Measurements from ENCODE around the gene MAP1LC3C.

MAP1LC3C gene

DNA sequence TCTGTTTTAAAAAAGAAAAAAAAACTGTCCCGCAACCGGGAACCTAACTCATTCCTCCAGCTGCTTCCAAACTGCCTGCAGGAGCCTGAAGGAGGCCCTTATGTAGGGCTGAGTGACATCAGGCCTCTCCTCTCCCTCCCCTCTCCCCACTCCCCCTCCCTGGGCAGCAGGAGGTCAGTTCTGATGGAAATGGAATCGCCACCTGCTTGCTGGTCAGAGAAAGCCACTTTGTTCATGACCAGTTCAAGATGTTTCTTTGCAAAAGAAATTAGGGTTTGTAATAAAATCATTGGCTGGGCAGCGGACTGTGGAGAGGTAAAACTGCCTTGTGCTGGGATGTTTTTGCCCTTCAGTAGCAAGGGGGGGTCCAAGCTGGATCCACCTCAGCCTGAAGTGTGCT, at the start of gene MAP1LC3C:
Gene MAP1LC3C, minus strand, starts transcription at position 73 of the 400 bp plus-strand sequence. CDS start 90 bp downstream, outside the sequence.
- no peak for FAIRE-seq

DNA sequence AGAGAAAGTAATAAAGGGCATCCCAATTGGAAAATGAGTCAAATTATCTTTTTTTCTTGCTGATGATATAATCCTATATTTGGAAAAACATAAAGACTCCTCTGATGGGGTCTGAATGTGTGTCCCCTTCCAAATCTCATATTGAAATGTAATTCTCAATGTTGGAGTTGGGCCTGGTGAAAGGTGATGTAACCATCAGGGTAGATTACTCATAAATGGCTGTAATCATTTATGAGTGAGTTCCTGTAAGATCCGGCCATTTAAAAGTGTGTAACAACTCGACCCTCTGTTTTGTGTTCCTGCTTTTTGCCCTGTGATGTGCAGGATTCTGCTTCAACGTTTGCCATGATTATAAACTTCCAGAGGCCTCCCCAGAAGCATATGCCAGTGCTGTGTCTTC, 44.3 kb upstream of the MAP1LC3C start:
- FAIRE-seq, result no peak

DNA sequence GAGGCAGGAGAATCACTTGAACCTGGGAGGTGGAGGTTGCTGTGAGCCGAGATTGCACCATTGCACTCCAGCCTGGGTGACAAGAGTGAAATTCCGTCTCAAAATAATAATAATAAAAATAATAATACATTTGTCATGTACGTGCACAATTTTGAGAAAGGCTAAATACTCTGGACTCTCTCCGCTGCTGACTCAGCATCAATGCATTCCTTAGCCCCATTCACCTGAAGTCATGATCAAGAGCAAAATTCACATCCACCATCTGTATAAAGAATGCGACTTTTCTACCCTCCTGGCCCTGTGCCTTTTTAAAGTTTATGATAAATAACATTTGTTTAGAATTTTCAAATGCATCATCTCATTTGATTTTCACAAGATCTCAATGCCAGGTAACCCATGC, 35.5 kb upstream of the MAP1LC3C start:
- FAIRE-seq, result no peak

DNA sequence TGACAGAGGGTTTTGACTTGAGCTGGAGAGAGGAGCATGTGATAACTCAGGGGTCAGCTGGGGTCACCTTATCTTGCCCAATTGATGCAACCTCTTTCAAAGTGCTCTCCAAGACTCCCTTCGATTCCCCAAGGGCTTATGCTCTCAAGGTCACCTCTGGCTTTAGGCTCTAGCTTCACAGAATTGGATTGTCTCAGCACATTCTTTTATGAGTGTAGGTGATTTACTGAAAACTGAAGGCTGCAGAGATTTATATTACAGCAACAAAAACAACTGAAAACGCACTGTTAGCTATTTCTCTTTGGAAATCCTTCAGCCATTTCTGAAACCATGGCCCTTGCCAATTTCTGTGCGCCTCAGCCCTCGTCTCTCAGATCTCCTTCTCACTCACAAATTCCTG, 34.5 kb upstream of the MAP1LC3C start:
- FAIRE-seq, result no peak

DNA sequence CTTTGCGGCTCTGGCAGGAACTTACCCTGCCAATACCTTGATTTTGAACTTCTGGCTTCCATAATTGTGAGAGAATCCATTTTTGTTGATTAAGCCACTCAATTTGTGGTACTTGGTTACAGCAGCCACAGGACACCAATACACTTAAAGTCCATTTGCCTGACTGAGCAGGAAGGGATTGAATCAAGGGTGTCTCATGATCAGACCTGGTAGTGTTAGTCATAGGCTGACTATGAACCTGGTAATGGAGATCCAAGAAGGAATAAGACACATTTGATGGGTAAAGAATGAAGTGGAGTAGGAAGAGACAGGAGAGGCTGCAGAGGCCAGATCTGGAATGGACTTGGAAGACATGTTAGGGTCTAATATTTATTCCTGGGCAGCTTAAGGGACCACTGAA, 31.2 kb upstream of the MAP1LC3C start:
- no peak for FAIRE-seq

DNA sequence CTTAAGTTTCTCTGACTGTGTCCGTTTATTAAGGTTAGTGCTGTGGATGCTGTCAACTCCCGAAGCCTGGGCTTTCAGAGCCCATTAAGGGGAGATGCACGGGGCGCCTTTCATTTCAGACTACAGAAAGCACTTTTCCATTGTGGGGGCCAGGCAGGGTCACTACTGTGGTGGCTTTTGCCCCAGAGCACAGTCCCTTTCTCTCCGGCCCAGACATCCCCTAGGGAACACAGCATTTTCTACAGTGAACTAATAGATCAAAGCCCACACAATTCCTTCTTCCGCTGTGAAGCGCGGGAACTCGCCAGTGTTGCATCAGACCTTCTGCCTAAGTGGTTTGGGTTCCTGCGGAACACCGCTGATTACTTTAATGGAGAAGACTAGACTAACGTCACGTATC, 26.8 kb upstream of the MAP1LC3C start:
- FAIRE-seq, result no peak

DNA sequence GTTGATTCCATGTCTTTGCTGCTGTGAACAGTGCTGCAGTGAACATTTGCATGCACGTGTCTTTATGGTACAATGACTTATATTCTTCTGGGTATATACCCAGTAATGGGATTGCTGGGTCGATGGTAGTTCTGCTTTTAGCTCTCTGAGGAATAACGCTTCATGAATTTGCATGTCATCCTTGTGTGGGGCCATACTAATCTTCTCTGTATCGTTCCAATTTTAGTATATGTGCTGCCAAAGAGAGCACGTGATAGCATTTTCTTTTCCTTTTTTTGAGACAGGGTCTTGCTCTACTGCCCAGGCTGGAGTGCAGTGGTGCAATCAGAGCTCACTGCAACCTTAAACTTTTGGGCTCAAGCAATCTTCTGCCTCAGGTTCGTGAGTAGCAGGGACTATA, 24.9 kb upstream of the MAP1LC3C start:
- FAIRE-seq, result no peak

DNA sequence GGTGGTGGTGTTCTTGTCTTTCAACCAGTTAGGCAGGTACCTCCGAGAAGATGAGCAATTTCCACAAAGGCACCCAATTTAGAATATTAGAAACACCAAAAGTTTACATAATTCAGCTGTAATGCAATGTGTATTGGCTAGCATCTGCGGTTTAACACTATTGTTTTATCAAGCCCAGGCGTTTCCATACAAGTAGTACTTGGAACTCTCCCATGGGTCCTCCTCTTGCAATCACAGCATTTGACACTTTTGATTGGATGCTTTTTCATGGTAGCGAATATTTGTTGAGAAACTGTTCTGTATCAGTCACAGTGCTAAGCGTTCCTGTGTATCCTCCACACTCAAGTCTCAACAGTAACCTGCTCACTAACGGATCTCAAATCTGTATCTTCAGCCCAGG, 20.1 kb upstream of the MAP1LC3C start:
- no peak for FAIRE-seq

DNA sequence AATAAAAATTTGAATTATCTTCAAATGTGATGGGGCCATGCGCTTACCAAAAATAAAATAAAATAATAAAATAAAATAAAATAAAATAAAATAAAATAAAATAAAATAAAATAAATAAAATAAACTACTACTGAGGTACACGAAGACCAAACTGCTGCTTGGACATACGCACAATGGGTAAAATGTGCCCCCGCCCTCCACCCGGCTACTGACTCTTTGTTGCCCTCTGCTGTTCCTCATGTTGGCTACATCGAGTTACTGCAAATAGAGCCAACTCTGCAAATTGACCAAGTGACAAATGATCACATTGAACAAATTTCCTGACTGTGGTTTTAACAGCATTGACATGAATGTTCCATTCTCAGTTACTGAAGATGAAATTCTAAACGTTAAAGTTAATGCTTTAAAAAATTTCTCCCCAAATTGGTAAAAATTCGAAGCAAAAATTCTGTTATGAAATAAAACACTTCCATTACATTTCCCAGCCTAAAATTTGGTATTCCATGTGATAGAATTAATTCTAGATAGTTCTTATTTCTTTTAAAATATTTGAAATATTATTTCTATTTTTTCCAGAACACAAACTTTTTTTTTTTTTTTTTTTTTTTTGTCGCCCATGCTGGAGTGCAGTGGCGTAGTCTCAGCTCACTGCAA, 18.8 kb upstream of the MAP1LC3C start:
- peak; percentile 98 for FAIRE-seq

DNA sequence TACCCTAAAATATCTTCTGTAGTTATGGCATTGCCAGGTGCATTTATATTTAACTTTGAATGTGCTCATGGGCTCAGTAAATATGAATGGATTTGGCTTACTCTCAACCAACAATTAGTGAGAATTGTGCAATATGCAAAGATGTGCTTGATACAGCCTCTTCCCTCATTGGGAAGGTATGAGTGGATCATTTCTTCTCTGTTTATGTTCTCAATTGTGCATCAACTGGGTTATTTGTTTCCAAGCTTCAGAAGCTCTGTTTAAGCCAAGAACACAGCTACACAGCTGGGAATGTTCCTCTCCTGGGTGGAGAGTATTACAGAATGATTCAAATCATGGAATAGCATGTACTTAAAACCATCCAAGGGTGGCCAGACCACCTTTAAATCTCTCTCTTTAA, 17.6 kb upstream of the MAP1LC3C start:
- no peak for FAIRE-seq

DNA sequence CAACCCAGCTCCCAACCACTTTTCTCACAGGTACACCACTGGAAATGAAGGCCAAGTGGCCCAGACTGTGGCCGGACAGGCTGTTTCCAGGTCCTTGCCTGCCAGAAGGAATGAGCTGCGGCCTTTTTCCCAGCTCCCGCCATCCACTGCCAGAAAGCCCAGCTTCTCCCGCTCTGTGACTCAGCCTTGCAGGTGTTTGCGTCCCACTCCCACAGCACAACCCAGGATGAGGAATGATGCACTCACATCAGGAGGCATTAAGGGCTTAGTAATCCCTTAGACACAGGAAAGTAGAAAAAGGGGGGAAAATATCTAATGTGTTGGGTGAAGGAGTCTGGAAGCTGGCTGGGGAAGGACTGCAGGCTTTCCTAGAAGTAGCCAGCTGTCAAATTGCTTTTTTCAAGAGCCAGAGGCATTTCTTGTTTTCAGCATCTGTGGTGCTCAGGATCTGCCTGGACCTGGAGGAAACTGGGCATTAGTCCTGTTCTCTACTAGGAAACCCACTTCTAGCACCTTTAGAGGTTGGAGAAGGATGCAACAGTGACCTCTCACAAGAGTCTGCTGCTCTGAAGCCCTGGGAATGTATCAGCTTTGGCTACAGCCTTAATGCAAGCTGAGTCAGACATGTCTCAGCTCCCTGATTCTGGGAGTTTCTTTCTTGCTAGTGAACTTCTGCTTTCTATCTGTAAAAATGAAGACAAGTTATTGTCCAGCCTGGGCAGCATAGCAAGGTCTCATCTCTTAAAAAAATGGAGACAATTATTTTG, 13.2 kb upstream of the MAP1LC3C start:
- FAIRE-seq, result no peak

DNA sequence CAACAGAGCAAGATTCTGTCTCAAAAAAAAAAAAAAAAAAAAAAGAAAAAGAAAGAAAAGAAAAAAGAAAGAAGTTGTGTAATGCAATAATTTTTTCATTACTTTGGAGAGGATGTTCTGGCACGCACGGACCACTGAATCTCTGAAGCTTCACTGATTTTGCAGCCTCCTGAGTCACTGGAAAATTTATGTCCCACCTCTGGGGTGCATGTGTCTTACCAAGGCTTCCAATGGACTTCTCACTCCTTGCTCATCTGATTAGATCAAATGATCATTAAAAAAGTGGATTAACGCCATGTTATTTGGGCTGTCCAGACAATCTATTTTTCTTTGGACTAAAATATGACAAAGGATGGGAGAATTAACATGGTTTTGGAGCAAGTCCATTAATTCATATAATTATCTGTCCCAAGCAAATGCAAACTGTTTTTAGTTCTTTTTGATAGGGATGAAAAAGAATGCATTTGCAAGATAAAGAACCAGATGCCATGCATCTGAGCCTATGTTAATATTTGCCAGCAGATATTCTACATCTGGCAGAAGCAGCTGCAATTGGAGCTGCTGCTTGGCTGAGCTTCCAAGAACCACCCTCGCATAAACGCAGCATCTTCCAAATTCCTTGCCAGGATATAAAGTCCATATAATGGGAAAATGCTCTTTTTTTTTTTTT, 10.1 kb upstream of the MAP1LC3C start:
- no peak for FAIRE-seq

DNA sequence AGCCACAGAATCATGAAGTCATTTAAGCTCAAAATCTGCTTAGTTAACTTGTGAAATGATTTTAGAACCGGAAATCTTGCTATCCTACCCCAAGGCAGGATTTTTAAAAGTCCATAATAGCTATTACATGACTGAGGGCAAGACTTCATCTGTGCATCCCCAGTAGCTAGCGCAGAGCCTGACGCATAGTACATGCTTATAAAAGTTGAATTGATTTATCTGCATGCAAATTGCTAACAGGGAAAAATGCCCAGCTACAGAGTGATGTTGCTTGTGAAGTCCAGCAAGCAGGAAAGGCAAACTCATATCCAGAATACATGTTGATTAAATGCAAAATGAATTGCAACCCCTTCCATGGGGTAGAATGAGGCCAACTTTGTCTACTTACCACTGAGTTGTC, 8.1 kb upstream of the MAP1LC3C start:
- no peak for FAIRE-seq

DNA sequence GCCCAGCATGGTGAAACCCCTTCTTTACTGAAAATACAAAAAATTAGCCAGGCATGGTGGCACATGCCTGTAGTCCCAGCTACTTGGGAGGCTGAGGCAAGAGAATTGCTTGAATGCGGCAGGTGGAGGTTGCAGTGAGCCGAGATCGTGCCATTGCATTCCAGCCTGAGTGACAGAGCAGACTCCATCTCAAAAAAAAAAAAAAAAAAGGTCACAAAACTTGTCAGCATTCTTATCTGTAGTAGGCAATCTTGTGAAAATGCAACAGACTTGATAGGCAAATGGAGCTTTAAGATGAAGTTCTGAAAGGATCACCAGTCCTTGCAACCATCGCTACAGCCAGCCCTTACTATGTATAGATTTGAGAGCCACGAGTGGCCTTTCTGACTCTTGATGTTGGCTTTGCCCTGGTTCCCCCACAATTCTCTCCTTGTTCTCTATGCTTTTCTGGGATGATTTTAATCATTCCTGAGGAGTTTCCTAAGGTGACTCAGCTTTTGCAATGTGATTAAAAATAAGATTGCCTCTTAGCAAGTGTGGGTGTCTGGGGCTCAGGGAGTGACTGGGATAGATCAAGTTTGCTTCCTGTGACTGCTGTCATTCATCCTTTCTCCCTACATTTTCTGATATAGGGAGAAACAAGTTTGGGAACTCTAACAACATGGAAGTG, 7.1 kb upstream of the MAP1LC3C start:
- FAIRE-seq, result no peak

DNA sequence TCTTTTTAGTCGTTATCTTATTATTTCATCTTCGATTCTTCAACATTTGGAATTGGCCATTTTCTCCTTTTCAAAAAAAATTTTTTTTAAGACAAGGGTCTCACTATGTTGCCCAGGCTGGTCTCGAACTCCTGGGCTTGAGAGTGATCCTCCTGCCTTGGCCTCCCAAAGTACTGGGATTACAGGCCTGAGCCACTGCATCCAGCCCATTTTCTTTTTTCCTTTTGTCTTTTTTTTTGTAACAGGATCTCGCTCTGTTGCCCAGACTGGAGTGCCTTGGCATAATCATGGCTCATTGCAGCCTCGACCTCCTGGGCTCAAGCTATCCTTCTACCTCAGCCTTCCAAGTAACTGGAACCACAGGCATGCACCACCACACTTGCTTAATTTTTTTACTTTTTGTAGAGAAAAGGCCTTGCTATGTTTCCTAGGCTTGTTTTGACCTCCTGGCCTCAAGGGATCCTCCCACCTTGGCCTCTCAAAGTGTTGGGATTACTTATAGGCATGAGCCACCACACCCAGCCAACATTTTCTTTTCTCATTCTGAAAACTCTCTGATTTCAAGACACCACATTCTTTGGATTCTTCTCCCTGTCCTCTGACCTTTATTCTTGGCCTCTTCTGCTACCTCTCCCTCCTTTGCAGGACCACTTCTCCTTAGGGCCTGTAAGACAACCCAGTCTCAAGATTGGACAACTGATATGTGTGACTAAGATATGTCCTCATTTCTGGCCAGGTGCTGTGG, 6.0 kb upstream of the MAP1LC3C start:
- no peak for FAIRE-seq

DNA sequence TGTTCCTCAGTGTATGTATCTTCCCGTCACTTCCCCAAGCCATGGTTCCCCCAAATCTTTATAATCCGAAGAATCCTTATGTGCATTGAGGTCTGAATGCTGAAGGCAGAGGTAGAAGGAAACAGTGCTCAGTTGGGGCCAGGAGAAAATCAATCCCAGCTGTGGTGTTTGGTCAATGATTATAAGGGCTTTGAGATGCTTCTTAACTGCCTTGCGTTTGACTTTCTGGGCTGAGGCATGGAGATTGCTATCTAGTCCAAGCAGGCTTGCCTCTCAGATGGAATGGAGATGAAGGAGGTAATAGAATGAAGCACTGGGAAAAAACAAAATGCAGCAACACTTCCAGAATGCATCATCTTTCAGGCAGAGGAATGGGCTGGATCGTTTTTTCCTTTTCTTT, 3.6 kb upstream of the MAP1LC3C start:
- no peak for FAIRE-seq

DNA sequence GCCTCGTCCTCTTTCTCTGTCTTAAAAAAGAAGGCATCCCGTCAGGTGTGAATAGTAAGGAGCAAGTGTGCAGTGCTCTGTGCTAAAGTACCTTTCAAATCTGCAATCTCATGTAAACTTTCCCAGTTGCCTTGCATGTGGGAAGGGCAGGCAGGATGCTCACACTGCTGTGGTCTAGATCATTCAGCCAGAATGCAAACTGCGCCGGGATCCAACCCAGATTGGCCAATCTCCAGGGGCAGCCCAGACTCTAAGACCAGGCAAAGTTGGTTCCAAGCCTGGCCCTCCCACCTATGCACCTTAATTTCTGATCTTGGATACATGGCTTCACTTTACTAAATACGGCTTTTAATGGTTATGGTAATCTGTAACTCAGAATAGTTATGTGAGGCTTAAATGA, 3.2 kb upstream of the MAP1LC3C start:
- no peak for FAIRE-seq

DNA sequence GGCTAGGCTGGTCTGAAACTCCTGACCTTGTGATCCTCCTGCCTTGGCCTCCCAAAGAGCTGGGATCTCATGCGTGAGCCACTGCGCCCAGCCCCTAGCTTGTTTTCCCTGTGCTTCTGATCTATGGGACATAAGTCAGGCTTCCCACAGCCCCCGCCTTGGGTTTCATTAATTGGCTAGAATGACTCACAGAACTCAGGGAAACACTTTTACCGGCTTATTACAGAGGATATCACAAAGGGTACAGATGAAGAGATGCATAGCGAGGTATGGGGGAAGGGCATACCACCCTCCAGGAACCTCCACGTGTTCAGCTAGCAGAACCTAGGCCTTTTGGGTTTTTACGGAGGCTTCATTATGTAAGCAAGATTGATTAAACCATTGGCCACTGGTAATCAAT, 1.5 kb upstream of the MAP1LC3C start:
- no peak for FAIRE-seq

DNA sequence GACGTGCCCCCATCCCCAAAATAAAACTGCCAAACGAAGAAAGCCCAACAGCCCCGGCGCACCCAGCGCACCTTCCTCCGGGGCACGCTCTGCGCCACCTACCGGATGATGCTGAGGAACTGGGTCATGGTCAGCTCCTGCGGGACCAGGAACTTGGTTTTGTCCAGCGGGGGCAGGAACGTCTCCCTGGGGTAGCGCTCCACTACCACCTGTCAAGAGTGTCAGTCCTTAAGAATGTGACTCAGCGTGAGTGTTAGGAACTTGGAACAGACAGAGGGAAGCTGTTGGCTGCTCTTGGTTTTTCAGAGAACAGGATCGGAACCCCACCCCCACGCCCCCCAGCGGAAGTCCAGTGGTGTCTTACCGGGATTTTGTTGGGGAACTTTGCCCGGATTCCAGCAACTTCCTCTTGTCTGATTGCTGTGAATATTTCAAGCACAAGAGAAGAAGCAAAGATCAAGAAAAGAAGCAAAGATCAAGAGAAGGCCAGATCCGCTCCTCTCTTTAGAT, 431 bp downstream of the MAP1LC3C start:
- no peak for FAIRE-seq

DNA sequence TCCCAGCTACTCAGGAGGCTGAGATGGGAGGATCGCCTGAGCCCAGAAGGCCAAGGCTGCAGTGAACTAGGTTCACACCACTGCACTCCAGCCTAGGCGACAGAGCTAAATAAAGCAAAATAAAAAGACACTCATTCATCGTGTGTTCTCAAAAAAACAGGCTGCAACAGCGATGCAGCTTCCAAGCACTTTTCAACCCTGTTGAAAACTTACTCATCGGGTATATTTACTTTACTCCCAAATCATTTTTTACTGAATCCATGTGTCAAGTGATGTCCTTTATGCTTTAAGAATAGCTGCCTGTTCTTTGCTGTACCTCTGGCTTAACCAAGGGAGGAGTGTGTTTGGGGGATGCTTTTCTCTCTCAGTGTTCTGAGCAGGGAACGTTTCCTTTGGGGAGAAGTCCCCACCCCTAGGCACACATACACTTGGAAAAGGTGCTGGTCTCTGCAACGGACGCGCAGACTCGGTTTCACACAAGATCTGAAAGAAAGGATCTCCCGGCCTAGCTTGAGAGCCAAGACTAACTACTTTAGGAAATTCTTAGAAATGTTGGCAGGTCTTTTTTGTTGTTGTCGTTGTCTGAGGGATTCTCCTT, 1.4 kb downstream of the MAP1LC3C start:
- FAIRE-seq, result no peak

DNA sequence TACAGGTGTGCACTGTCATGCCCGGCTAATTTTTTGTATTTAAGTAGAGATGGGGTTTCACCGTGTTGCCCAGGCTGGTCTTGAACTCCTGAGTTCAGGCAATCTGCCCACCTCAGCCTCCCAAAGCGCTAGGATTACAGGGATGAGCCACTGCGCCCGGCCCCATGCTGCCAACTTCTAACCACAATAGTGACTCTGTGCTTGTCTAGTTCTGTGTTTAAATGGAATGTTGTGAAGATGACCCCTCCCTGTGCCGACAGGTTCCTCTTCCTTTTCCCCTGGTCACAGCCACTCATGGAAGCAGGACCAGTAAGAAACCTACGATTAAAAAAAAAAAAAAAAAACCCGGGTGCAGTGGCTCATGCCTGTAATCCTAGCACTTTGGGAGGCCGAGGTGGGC, 4.7 kb downstream of the MAP1LC3C start:
- no peak for FAIRE-seq

DNA sequence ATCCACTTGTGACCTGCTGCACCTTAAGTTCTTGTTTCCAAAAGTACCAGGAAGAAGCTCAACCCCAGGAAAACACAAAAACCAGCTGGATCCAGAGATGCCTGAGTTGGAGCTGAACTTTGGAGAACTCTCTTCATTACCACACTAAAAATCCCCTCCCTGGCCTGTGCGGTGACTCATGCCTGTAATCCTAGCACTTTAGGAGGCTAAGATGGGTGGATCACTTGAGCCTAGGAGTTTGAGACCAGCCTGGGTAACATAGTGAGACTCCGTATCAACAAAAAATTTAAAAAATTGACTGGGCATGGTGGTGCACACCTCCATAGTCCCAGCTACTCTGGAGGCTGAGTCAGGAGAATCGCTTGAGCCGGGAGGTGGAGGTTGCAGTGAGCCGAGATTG, 6.2 kb downstream of the MAP1LC3C start:
- FAIRE-seq, result no peak

All from TTC549 (cell line).